MCF 10A (cell line): ENCODE measurements around the gene PDZD7. TPM values are rescaled to one million over a fixed set of nuclear protein-coding genes. Genes with fewer than 3 reads are reported as not detected.
A peak's percentile ranks its signal among the peaks of the same experiment; 100 is the strongest.

Experiments
- BruUV-seq: library from RNA; stranded (reverse); fragments of 400-500 nt; replicated peaks from 2 replicates; lab custom pipeline; 2021; lab: Mats Ljungman, UMichigan
- CTCF ChIA-PET: fragments of 300-600 bp; sonication (Branson Sonifier 250); formaldehyde crosslinking; extraction: SDS; loops from one replicate; lab custom pipeline; 2021; ENCODE audit warnings: antibody characterized with exemption, inconsistent platforms; lab: Yijun Ruan, JAX
- POLR2A ChIA-PET: fragments of 300-600, 350-650 bp; sonication (Branson Sonifier 250); formaldehyde crosslinking; extraction: SDS; loops from one replicate; lab custom pipeline; 2020; ENCODE audit warnings: antibody characterized with exemption, inconsistent platforms; lab: Yijun Ruan, JAX
- DNase-seq: peaks from one replicate; pipeline ENCODE4 v3.0.0-alpha.2; 2018; ENCODE audit not compliant: unreplicated experiment
- H3K27ac Mint-ChIP-seq: one replicate; pipeline ENCODE4 v1.8.0; 2022; ENCODE audit warnings: mild to moderate bottlenecking, low read depth, mixed read lengths; ENCODE audit not compliant: unreplicated experiment
- H3K27me3 Mint-ChIP-seq: one replicate; pipeline ENCODE4 v1.8.0; 2022; ENCODE audit warnings: mixed read lengths; ENCODE audit not compliant: insufficient read depth, unreplicated experiment
- H3K36me3 Mint-ChIP-seq: one replicate; pipeline ENCODE4 v1.8.0; 2022; ENCODE audit warnings: mild to moderate bottlenecking, moderate library complexity, mixed read lengths; ENCODE audit not compliant: insufficient read depth, unreplicated experiment
- H3K4me1 Mint-ChIP-seq: one replicate; pipeline ENCODE4 v1.8.0; 2022; ENCODE audit warnings: mixed read lengths; ENCODE audit not compliant: insufficient read depth, unreplicated experiment
- H3K4me3 Mint-ChIP-seq: one replicate; pipeline ENCODE4 v1.8.0; 2022; ENCODE audit warnings: mild to moderate bottlenecking, moderate library complexity, mixed read lengths; ENCODE audit not compliant: unreplicated experiment
- H3K9me3 Mint-ChIP-seq: one replicate; pipeline ENCODE4 v1.8.0; 2022; ENCODE audit warnings: mixed read lengths; ENCODE audit not compliant: unreplicated experiment
- intact Hi-C: fragments of 100-400 bp; cut with micrococcal nuclease; formaldehyde crosslinking; loops from 2 replicates; pipeline ENCODE4 v1.14.1; 2022
- total RNA-seq: library from RNA; stranded (reverse); gene quantifications from 2 replicates; pipeline ENCODE4 v1.2.3, GENCODE V29; 2022
- TF ChIP-seq, protein P1 (sequence below): fragments of 200-600 bp; IDR thresholded peaks from one replicate; pipeline ENCODE4 v1.8.0; 2022; ENCODE audit warnings: antibody characterized with exemption, mild to moderate bottlenecking; ENCODE audit not compliant: unreplicated experiment

Gene PDZD7
- total RNA-seq, 1 experiment from 2014 or later: 0.58 TPM

- POLR2A ChIA-PET: interaction anchor here (1.0 to 7.5 kb wide), 2 partner anchors 15 to 27 kb away, joined by 3 to 74 read pairs; partner anchors contain the start of genes PDZD7 and SFXN3
- Mint-ChIP-seq H3K36me3 (peaks cover 19% of the 10 kb centered on the region), H3K4me3 (no peak overlapping the region), H3K4me1 (peaks cover 10% of the 10 kb centered on the region), H3K27ac (no peak overlapping the region), H3K27me3 (no peaks in the 10 kb centered on the region), H3K9me3 (no peaks in the 10 kb centered on the region)
- BruUV-seq: no TSS peak
- CTCF ChIA-PET: interaction anchor here (0.6 to 5.9 kb wide), 7 partner anchors 8 to 91 kb away, joined by 3 to 60 read pairs (median 5); no protein-coding TSS in a partner anchor
- no peak for DNase-seq
- intact Hi-C loops: no loop called here
- TF ChIP-seq, protein P1, sequence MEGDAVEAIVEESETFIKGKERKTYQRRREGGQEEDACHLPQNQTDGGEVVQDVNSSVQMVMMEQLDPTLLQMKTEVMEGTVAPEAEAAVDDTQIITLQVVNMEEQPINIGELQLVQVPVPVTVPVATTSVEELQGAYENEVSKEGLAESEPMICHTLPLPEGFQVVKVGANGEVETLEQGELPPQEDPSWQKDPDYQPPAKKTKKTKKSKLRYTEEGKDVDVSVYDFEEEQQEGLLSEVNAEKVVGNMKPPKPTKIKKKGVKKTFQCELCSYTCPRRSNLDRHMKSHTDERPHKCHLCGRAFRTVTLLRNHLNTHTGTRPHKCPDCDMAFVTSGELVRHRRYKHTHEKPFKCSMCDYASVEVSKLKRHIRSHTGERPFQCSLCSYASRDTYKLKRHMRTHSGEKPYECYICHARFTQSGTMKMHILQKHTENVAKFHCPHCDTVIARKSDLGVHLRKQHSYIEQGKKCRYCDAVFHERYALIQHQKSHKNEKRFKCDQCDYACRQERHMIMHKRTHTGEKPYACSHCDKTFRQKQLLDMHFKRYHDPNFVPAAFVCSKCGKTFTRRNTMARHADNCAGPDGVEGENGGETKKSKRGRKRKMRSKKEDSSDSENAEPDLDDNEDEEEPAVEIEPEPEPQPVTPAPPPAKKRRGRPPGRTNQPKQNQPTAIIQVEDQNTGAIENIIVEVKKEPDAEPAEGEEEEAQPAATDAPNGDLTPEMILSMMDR: no peak
Measured at GRCh38 chr10:101003639-101004206, 27.2 kb downstream of the PDZD7 start.

GRCh38 chr10:101002456-101002855, 28.5 kb downstream of the PDZD7 start:
- Mint-ChIP-seq H3K36me3 (peaks cover 19% of the 10 kb centered on the region), H3K9me3 (no peaks in the 10 kb centered on the region), H3K27me3 (no peaks in the 10 kb centered on the region), H3K27ac (no peak overlapping the region), H3K4me1 (peaks cover 19% of the 10 kb centered on the region), H3K4me3 (no peak overlapping the region)
- ChIA-PET POLR2A (interaction anchor here (1.0 to 7.5 kb wide), 2 partner anchors 17 to 28 kb away, joined by 3 to 74 read pairs; partner anchors contain the start of genes PDZD7 and SFXN3), CTCF (interaction anchor here (1.1 to 5.9 kb wide), 3 partner anchors 9 to 39 kb away, joined by 3 to 60 read pairs (median 11); no protein-coding TSS in a partner anchor)
- no peak for DNase-seq
- TF ChIP-seq, protein P1: no peak
- intact Hi-C loops: no loop called here
- BruUV-seq: no TSS peak

DNA sequence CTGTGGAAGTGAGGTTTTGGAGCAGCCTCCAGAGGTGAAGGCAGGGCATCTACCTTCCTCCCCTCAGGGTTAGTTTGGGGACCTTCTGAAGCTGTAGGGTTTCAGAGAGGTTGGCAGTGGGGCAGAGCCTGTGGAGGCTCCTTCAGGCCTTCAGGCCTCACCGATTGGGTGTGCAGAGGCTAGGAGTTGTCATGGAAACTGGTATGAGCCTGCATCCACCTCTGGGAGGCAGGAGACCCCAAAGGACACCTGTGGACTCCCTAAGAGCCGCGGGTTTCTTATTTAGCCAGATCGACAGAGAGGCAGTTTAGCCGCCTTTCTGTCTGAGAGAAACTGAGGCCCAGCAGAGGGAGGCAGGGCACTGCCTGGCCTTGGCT, 29.3 kb downstream of the PDZD7 start:
- Mint-ChIP-seq H3K27ac (peak overlapping the region; percentile 17), H3K27me3 (no peaks in the 10 kb centered on the region), H3K4me3 (peak overlapping the region; percentile 76), H3K36me3 (peaks cover 19% of the 10 kb centered on the region), H3K4me1 (peaks cover 19% of the 10 kb centered on the region), H3K9me3 (no peaks in the 10 kb centered on the region)
- no TSS peak for BruUV-seq
- TF ChIP-seq, protein P1: no peak
- ChIA-PET POLR2A (interaction anchor here (1.1 to 7.5 kb wide), 2 partner anchors 17 to 29 kb away, joined by 3 to 74 read pairs; partner anchors contain the start of genes PDZD7 and SFXN3), CTCF (interaction anchor here (0.5 to 5.9 kb wide), 4 partner anchors 10 to 74 kb away, joined by 3 to 60 read pairs (median 8); no protein-coding TSS in a partner anchor)
- no peak for DNase-seq
- intact Hi-C loops: no loop called here

- Mint-ChIP-seq H3K4me1 (peaks cover 19% of the 10 kb centered on the region), H3K27me3 (no peaks in the 10 kb centered on the region), H3K36me3 (peaks cover 13% of the 10 kb centered on the region), H3K27ac (peak overlapping the region; percentile 17), H3K9me3 (no peaks in the 10 kb centered on the region), H3K4me3 (peak overlapping the region; percentile 76)
- ChIA-PET CTCF (interaction anchor here (1.0 to 5.9 kb wide), 3 partner anchors 11 to 28 kb away, joined by 3 to 60 read pairs (median 11); no protein-coding TSS in a partner anchor), POLR2A (interaction anchor here (0.6 to 7.5 kb wide), 4 partner anchors 9 to 37 kb away, joined by 3 to 74 read pairs (median 3); partner anchors contain the start of genes PDZD7 and SFXN3)
- no TSS peak for BruUV-seq
- TF ChIP-seq, protein P1: no peak
- intact Hi-C loops: no loop called here
- peak; percentile 5 for DNase-seq
Measured at GRCh38 chr10:101000915-101001658, 29.8 kb downstream of the PDZD7 start.
